GM23338 (cell line): ENCODE data around the gene QRFP. TPM values are rescaled to one million over a fixed set of nuclear protein-coding genes. Genes with fewer than 3 reads are reported as not detected.

Source experiments
- ATAC-seq: fragments of 200-7000 bp; cut with Tn5 transposase; 3 replicates; pipeline ENCODE4 v1.9.1; 2020
- DNase-seq: peaks from one replicate; pipeline ENCODE4 v3.0.0-alpha.2; 2015; ENCODE audit warnings: low spot score
- H2AFZ ChIP-seq: fragments of 200-600 bp; sonication (generic); 2 replicates; pipeline ENCODE4 v1.8.0; 2016; ENCODE audit warnings: antibody characterized with exemption, mild to moderate bottlenecking, moderate library complexity
- H3F3A ChIP-seq: fragments of 200-600 bp; sonication (generic); replicated peaks from 2 replicates; pipeline ENCODE4 v1.8.0; 2017; ENCODE audit warnings: antibody characterized with exemption, mixed run types, low read depth
- H3K27ac ChIP-seq: fragments of 200-600 bp; sonication (generic); 2 replicates; pipeline ENCODE4 v1.6.1; 2016; ENCODE audit warnings: low read depth
- H3K27me3 ChIP-seq: fragments of 200-600 bp; sonication (generic); 2 replicates; pipeline ENCODE4 v1.8.0; 2016; ENCODE audit warnings: mild to moderate bottlenecking, mixed run types, moderate library complexity; ENCODE audit not compliant: insufficient read depth
- H3K36me3 ChIP-seq: fragments of 200-600 bp; sonication (generic); 2 replicates; pipeline ENCODE4 v1.8.0; 2016; ENCODE audit warnings: mild to moderate bottlenecking; ENCODE audit not compliant: insufficient read depth
- H3K4me1 ChIP-seq: fragments of 200-600 bp; sonication (generic); 2 replicates; pipeline ENCODE4 v1.8.0; 2016; ENCODE audit warnings: mild to moderate bottlenecking, moderate library complexity; ENCODE audit not compliant: insufficient read depth
- H3K4me2 ChIP-seq: fragments of 200-600 bp; sonication (generic); 2 replicates; pipeline ENCODE4 v1.7.1; 2017; ENCODE audit warnings: mixed run types
- H3K4me3 ChIP-seq: fragments of 200-600 bp; sonication (generic); 2 replicates; pipeline ENCODE4 v1.6.1; 2016; ENCODE audit warnings: mixed run types
- H3K79me2 ChIP-seq: fragments of 200-600 bp; sonication (generic); replicated peaks from 2 replicates; pipeline ENCODE4 v1.8.0; 2017; ENCODE audit warnings: mild to moderate bottlenecking; ENCODE audit not compliant: insufficient read depth
- H3K9me2 ChIP-seq: fragments of 200-600 bp; sonication (generic); 2 replicates; pipeline ENCODE4 v1.8.0; 2017; ENCODE audit not compliant: insufficient read depth
- H4K20me1 ChIP-seq: fragments of 200-600 bp; sonication (generic); replicated peaks from 2 replicates; pipeline ENCODE4 v1.8.0; 2017; ENCODE audit warnings: mild to moderate bottlenecking; ENCODE audit not compliant: insufficient read depth
- H3K27ac Mint-ChIP-seq: 2 replicates; pipeline ENCODE4 v1.8.0; 2020; ENCODE audit warnings: inconsistent platforms, mild to moderate bottlenecking, moderate library complexity, mixed read lengths
- H3K27me3 Mint-ChIP-seq: 3 replicates; pipeline ENCODE4 v1.8.0; 2022; ENCODE audit warnings: low read depth, mild to moderate bottlenecking, moderate library complexity, mixed read lengths, inconsistent platforms; ENCODE audit not compliant: insufficient read depth, poor library complexity
- H3K36me3 Mint-ChIP-seq: 3 replicates; pipeline ENCODE4 v1.8.0; 2021; ENCODE audit warnings: low read depth, mild to moderate bottlenecking, inconsistent platforms, moderate library complexity, mixed read lengths
- H3K4me1 Mint-ChIP-seq: 3 replicates; pipeline ENCODE4 v1.8.0; 2020; ENCODE audit warnings: mild to moderate bottlenecking, inconsistent platforms, mixed read lengths
- H3K4me3 Mint-ChIP-seq: 3 replicates; pipeline ENCODE4 v1.8.0; 2021; ENCODE audit warnings: moderate library complexity, mild to moderate bottlenecking, inconsistent platforms, mixed read lengths
- H3K9me3 Mint-ChIP-seq: 3 replicates; pipeline ENCODE4 v1.8.0; 2020; ENCODE audit warnings: moderate library complexity, mild to moderate bottlenecking, inconsistent platforms, mixed read lengths
- CTCF ChIP-seq, 2 experiments: fragments of 200-600 bp in 1 of 2; sonication (generic) in 1 of 2; conservative IDR thresholded peaks; 2 replicates each; pipeline versions ENCODE4 v1.5.1 to v1.6.1; 2016 to 2017; ENCODE audit warnings: antibody characterized with exemption in 2 of 2, low read depth in 2 of 2, mild to moderate bottlenecking in 2 of 2, moderate library complexity in 1 of 2
- JUNB ChIP-seq: IDR thresholded peaks from one replicate; pipeline ENCODE4 v1.6.1; 2016; ENCODE audit warnings: antibody characterized with exemption; ENCODE audit not compliant: unreplicated experiment
- POLR2AphosphoS5 ChIP-seq: IDR thresholded peaks from 2 replicates; pipeline ENCODE4 v1.6.1; 2016; ENCODE audit warnings: antibody characterized with exemption, low read depth
- ZNF114 ChIP-seq: fragments of 250-450 bp; sonication (Bioruptor Pico); IDR thresholded peaks from 2 replicates; pipeline ENCODE4 v1.5.0; 2020; ENCODE audit warnings: mild to moderate bottlenecking, moderate library complexity
- ZNF462 ChIP-seq: fragments of 250-450 bp; sonication (Bioruptor Pico); IDR thresholded peaks from 2 replicates; pipeline ENCODE4 v1.5.0; 2020; ENCODE audit warnings: mild to moderate bottlenecking, moderate library complexity
- polyA plus RNA-seq: library from polyadenylated mRNA; unstranded; fragments of >200 nt; fragmentation: Nextera tagmentation; extraction: Ambion mirVana; gene quantifications from 2 replicates; pipeline ENCODE4 v1.2.1, GENCODE V29; 2016
- total RNA-seq: library from RNA; depleted of rRNA; stranded (reverse); fragments of >200 nt; shearing (Covaris generic); gene quantifications from 2 replicates; pipeline ENCODE4 v1.2.3, GENCODE V29; 2014
- TF ChIP-seq, protein P1 (sequence below): IDR thresholded peaks from 2 replicates; pipeline ENCODE4 v1.6.1; 2016; ENCODE audit warnings: antibody characterized with exemption

QRFP gene
- total and polyA plus RNA-seq, 2 experiments from 2014 or later = not detected

- no peak overlapping the region for H2AFZ ChIP-seq
- H3K4me2 ChIP-seq = no peak overlapping the region
- H3K27me3 ChIP-seq = no peaks in the 10 kb centered on the region
- no peaks in the 10 kb centered on the region for H4K20me1 ChIP-seq
- ATAC-seq (no peak), DNase-seq (no peak)
- Mint-ChIP-seq H3K36me3 (no peaks in the 10 kb centered on the region), H3K9me3 (no peaks in the 10 kb centered on the region), H3K4me3 (no peak overlapping the region), H3K27me3 (peaks cover 6% of the 10 kb centered on the region), H3K4me1 (peaks cover 4% of the 10 kb centered on the region; the same call in 2 of the 3 replicates), H3K27ac (no peak overlapping the region)
- TF ChIP-seq POLR2AphosphoS5 = no peak
- H3K27ac ChIP-seq = no peak overlapping the region
- no peaks in the 10 kb centered on the region for H3K4me1 ChIP-seq
- no peaks in the 10 kb centered on the region for H3K79me2 ChIP-seq
- H3K9me2 ChIP-seq = no peaks in the 10 kb centered on the region
- H3K4me3 ChIP-seq = no peak overlapping the region
- no peaks in the 10 kb centered on the region for H3K36me3 ChIP-seq
- no peaks in the 10 kb centered on the region for H3F3A ChIP-seq
These were observed 8.7 kb upstream of the QRFP start for GRCh38 chr9:130905125-130905901.

GRCh38 chr9:130904070-130905044 is 7.7 kb upstream of the QRFP start:
- ATAC-seq (no peak), DNase-seq (no peak)
- Mint-ChIP-seq H3K4me1 (peaks cover 4% of the 10 kb centered on the region; the same call in 2 of the 3 replicates), H3K4me3 (no peak overlapping the region), H3K27me3 (peaks cover 9% of the 10 kb centered on the region), H3K27ac (no peak overlapping the region), H3K36me3 (no peaks in the 10 kb centered on the region), H3K9me3 (no peaks in the 10 kb centered on the region)
- TF ChIP-seq ZNF462 (CRISPR knock-in tag) (no peak), JUNB (no peak), ZNF114 (CRISPR knock-in tag) (no peak), CTCF (conservative IDR thresholded peaks at IDR 0.05; ENCODE audit: low read depth in 2 of 2) (no peak)
- TF ChIP-seq, protein P1, sequence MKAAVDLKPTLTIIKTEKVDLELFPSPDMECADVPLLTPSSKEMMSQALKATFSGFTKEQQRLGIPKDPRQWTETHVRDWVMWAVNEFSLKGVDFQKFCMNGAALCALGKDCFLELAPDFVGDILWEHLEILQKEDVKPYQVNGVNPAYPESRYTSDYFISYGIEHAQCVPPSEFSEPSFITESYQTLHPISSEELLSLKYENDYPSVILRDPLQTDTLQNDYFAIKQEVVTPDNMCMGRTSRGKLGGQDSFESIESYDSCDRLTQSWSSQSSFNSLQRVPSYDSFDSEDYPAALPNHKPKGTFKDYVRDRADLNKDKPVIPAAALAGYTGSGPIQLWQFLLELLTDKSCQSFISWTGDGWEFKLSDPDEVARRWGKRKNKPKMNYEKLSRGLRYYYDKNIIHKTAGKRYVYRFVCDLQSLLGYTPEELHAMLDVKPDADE = no peak
- no peaks in the 10 kb centered on the region for H3K9me2 ChIP-seq
- no peaks in the 10 kb centered on the region for H4K20me1 ChIP-seq
- no peaks in the 10 kb centered on the region for H3K4me1 ChIP-seq
- H2AFZ ChIP-seq = no peak overlapping the region
- H3K79me2 ChIP-seq = no peaks in the 10 kb centered on the region
- H3K27ac ChIP-seq = no peak overlapping the region
- H3F3A ChIP-seq = no peaks in the 10 kb centered on the region
- H3K4me3 ChIP-seq = no peak overlapping the region
- no peak overlapping the region for H3K4me2 ChIP-seq
- no peaks in the 10 kb centered on the region for H3K27me3 ChIP-seq
- no peaks in the 10 kb centered on the region for H3K36me3 ChIP-seq
